AG08395 (cell line): ENCODE measurements around the gene BRSK1.

Source experiments
- DNase-seq: peaks from one replicate; pipeline ENCODE4 v3.0.0; 2012; ENCODE audit warnings: mixed read lengths, low spot score

The BRSK1 gene

GRCh38 chr19:55273978-55274707, 9.7 kb upstream of the BRSK1 start:
- no peak for DNase-seq

DNA sequence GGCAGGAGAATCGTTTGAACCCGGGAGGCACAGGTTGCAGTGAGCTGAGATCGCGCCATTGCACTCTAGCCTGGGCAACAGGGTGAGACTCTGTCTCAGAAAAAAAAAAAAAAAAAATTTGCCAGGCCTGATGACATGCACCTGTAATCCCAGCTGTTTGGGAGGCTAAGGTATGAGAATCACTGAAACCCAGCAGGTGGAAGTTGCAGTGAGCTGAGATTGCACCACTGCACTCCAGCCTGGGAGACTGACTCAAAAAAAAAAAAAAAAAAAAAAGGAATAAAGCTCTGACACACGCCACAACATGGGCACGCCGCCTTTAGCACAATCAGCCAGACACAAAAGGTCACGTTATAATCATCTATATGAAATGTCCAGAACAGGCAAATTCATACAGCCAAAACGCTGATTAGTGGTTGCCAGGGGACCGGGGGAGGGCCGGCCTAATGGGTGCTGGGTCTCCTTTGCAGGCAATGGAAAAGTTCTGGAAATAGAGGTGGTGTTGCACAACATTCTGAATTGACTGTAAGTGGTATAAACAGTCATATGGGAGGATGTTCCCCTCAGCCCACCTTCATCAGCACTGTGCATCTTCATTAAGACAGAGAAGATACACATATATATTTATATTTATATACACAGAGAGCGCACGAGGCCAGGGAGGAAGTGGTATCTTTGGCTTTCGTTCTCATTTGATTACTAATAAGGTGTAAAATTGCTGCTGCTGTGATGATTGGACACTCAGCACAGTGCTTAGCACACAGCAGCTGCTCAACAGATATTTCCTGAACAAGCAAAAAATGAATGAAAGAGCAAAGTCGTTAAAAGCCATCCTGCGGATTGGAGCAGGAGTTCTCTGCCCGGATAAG, 7.7 kb upstream of the BRSK1 start:
- no peak for DNase-seq

DNA sequence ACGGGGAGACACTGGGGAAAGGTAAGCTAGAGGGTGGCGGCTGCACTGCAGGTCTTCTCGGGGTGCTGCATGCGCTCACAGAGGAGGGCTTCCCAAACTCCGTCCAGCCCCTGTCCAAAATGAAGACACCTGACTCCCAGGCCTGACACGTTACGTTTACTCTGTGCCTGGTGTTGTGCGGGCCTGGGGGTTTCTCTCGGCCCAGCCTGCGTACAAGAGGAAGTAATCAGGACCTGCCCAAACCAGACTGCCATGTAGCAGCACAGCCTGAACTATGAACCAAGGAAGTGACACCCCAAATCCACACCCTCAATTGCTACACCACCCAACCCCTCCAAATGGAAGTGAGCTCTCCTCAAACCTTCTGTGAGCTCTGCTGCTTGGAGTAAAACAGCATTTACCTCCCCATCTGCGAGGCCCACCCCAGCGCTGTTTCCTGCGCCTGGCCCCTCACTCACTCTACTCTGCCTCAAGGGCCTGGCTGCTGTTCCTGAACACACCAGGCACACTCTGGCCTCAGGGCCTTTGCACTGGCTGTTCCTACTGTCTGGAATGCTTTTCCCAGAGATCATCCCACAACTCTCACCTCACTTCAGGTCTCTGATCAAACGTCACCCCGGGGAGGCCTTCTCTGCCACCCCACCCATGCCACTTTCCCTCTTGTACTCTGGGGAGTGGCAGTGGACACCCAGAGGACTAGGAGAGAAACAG, 6.9 kb upstream of the BRSK1 start:
- no peak for DNase-seq

- no peak for DNase-seq
Observed at GRCh38 chr19:55277494-55277893, 6.3 kb upstream of the BRSK1 start.

GRCh38 chr19:55278391-55279135, 5.2 kb upstream of the BRSK1 start:
- DNase-seq, result no peak

DNA sequence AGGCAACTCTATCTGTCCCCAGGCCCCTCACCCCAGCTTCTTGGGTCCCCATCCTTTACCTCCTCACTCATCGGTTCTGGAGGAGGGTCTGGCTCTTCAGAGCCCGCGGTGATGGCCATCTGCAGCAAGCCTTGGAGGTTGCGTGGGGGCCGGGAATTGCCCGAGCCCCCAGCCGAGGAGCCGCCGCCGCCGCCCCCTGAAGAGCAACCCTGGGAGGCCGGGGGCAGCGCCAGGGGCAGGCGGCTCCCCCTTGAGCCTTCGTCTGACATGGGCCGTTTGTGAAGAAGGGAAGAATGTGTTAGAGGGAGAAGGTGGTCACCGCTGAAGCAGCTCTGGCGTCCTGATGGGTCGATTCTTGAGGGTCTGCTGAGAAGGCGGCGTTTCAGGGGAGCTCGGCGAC, 4.5 kb upstream of the BRSK1 start:
- DNase-seq, result no peak

- peak; percentile 89 for DNase-seq
Observed at GRCh38 chr19:55279770-55280643, 3.8 kb upstream of the BRSK1 start, which contains the start of gene HSPBP1. TSS of gene HSPBP1 (minus strand) at chr19:55280110. CDS start at chr19:55279608, 502 bp downstream.

GRCh38 chr19:55284405-55285058, 735 bp downstream of the BRSK1 start:
- DNase-seq, result no peak

DNA sequence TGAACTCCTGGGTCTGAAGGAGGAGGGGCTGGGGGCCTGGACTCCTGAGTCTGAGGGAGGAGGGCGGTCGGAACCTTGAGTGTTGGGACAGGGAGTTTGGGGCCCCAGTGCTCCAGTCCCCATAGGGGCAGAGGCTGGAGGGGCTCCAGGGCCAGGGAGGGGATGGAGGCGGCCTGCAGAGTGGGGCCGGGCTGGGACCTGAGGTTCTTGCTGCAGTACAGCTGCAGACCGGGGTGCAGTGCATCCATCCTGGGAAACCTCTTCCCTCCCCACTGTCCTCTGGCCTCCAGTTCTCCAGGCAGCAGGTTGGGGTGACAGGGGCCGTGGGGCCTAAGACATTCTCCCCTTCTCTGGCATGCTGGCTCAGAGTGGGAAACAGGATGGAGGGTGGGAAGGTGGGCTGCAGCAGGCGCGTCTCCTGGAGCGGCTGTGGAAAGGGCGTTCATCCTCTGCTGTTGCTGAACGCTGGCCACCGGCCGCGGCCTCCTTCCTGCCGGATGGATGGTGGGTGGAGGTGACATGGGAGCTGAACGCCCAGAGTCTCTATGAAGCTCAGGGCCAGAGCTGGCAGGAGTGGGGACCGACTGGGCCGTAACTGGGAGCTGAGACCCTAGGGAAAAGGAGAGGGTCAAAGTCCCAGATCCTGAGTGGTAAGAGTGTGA, 1.6 kb downstream of the BRSK1 start:
- peak; percentile 12 for DNase-seq

DNA sequence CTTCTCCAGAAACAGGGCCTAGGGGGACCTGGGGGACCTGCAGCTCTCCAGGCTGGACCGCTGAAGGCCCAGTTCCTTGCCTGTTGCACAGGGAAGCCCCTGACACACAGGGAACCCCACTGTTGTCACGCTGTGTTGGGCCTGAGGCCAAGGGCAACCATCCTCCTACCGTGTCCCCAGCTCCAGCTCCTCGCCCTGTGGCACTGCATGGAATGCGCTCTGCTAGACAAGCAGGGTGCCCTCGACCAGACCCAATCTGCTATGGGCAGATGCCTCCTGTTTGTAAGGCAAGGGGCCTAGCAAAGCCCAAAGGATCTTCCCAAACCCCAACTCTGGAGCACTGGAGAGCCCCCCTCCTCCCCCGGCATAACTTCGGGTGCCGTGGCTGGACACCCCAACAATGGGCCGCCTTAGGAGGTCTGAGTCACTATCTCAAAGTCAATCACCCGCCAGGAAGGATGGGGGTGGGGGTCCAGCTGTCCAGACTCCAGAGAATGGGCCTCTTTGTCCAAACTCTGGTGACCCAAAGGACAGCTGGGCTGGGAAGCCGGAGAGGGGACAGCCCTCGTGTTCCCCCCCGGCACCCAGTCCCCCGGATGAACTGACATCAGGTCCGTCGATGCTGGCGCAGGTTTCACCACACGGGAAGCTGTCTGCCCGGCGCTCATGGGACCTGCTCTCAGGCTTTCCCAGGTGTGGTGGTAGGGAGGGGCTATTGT, 3.7 kb downstream of the BRSK1 start:
- DNase-seq, result no peak

DNA sequence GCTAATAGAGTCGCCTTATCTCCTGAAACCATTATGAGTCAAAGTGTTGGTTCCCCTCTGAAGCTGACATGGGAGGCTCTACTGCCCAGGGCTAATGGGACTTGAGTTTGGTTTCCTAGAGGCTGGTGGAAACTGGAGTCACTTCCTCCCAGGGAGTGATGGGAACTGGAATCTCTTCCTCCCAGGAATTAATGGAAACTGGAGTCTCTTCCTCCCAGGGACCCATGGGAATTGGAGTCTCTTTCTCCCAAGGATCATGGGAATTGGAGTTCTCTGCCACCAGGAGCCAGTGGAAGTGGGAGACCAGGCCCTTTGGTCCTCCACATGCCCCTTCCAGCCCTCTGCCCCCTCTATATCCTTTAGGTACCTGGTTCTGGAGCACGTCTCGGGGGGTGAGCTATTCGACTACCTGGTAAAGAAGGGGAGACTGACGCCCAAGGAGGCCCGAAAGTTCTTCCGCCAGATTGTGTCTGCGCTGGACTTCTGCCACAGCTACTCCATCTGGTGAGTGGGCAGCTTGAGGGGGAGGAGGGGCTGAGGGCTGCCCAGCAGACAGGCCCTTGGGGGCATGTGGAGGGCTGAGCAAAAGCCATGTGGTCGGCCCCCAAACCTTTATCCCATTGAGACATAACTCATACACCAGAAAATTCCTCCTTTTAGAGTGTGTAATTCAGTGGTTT, 5.5 kb downstream of the BRSK1 start:
- no peak for DNase-seq

GRCh38 chr19:55297267-55297666, 13.5 kb downstream of the BRSK1 start:
- DNase-seq, result no peak

DNA sequence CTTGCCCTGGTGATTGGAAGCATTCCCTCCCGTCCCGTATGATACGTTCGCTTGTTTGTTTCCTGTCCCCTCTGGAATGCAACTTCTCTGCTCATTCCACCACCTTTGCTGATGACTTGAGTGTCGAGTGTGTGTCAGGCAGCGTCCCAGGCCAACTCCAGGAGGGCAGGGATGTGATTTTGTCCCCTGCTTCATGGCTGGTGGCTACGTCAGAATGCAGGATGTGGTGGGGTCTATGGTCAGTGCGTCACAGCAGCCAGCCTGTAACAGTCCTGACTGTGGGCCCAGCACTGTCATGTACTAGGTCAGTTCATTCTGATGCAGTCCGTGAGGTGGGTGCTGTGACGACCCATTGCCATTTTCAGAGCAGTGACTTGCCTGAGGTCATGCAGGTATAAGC, 16.2 kb downstream of the BRSK1 start:
- DNase-seq, result no peak

DNA sequence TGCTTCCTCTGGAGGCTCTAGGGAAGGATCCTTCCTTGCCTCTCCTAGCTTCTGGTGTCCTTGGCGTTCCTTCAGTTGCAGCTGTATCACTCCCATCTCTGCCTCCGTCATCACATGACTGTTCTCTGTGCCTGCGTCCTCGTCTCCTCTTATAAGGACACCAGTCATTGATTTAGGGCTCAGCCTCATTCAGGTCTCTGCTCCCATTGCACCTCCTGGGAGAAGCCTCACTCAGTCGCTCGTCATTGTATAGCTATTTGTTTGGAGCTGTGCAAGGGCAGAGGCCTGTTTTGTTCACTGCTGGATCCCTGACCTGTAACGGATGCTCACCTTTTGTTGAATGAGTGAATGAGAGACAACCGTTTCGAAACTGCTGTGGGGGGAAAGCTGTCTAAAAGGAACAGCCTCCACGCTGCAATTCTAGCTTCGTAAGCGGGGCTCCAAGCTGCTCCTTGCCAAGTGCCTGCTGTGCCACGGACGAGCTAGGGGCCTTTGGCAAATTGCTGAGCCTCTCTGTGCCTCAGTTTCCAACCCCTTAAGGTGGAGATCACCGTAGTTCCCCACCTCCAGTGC, 17.2 kb downstream of the BRSK1 start:
- no peak for DNase-seq

- DNase-seq, result peak; percentile 100
Observed at GRCh38 chr19:55301459-55302317, 17.9 kb downstream of the BRSK1 start.

GRCh38 chr19:55302318-55302703, 18.5 kb downstream of the BRSK1 start:
- no peak for DNase-seq

DNA sequence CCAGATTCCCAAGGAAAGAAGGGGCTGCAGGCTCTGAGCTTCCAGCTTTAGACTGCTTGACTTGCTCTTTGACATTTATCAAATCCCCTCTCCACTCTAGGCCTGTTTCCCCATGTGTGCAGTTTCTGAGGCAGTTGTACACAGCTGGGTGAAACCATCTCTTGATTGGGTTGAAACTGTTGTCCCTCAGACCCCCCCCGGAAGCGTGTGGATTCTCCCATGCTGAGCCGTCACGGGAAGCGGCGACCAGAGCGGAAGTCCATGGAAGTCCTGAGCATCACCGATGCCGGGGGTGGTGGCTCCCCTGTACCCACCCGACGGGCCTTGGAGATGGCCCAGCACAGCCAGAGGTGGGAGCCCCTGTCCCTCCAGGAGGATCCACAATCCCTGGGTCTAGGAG, 19.7 kb downstream of the BRSK1 start:
- no peak for DNase-seq
